ENCODE measurements around the gene EPB41L4B. TPM values are rescaled to one million over a fixed set of nuclear protein-coding genes. Genes with fewer than 3 reads are reported as not detected.

EPB41L4B gene
- total and polyA plus RNA-seq, 2 experiments from 2014 or later, result 11.0 to 32.2 TPM

GRCh38 chr9:109133533-109133932 is 187.3 kb downstream of the EPB41L4B start:
- no peak for TF ChIP-seq ZNF331 (CRISPR knock-in tag; IDR thresholded peaks at IDR 0.05; ENCODE audit: low read depth)
- no peak for TF ChIP-seq POLR2AphosphoS5 (IDR thresholded peaks at IDR 0.05; ENCODE audit: low read depth)
- TF ChIP-seq, protein P1, sequence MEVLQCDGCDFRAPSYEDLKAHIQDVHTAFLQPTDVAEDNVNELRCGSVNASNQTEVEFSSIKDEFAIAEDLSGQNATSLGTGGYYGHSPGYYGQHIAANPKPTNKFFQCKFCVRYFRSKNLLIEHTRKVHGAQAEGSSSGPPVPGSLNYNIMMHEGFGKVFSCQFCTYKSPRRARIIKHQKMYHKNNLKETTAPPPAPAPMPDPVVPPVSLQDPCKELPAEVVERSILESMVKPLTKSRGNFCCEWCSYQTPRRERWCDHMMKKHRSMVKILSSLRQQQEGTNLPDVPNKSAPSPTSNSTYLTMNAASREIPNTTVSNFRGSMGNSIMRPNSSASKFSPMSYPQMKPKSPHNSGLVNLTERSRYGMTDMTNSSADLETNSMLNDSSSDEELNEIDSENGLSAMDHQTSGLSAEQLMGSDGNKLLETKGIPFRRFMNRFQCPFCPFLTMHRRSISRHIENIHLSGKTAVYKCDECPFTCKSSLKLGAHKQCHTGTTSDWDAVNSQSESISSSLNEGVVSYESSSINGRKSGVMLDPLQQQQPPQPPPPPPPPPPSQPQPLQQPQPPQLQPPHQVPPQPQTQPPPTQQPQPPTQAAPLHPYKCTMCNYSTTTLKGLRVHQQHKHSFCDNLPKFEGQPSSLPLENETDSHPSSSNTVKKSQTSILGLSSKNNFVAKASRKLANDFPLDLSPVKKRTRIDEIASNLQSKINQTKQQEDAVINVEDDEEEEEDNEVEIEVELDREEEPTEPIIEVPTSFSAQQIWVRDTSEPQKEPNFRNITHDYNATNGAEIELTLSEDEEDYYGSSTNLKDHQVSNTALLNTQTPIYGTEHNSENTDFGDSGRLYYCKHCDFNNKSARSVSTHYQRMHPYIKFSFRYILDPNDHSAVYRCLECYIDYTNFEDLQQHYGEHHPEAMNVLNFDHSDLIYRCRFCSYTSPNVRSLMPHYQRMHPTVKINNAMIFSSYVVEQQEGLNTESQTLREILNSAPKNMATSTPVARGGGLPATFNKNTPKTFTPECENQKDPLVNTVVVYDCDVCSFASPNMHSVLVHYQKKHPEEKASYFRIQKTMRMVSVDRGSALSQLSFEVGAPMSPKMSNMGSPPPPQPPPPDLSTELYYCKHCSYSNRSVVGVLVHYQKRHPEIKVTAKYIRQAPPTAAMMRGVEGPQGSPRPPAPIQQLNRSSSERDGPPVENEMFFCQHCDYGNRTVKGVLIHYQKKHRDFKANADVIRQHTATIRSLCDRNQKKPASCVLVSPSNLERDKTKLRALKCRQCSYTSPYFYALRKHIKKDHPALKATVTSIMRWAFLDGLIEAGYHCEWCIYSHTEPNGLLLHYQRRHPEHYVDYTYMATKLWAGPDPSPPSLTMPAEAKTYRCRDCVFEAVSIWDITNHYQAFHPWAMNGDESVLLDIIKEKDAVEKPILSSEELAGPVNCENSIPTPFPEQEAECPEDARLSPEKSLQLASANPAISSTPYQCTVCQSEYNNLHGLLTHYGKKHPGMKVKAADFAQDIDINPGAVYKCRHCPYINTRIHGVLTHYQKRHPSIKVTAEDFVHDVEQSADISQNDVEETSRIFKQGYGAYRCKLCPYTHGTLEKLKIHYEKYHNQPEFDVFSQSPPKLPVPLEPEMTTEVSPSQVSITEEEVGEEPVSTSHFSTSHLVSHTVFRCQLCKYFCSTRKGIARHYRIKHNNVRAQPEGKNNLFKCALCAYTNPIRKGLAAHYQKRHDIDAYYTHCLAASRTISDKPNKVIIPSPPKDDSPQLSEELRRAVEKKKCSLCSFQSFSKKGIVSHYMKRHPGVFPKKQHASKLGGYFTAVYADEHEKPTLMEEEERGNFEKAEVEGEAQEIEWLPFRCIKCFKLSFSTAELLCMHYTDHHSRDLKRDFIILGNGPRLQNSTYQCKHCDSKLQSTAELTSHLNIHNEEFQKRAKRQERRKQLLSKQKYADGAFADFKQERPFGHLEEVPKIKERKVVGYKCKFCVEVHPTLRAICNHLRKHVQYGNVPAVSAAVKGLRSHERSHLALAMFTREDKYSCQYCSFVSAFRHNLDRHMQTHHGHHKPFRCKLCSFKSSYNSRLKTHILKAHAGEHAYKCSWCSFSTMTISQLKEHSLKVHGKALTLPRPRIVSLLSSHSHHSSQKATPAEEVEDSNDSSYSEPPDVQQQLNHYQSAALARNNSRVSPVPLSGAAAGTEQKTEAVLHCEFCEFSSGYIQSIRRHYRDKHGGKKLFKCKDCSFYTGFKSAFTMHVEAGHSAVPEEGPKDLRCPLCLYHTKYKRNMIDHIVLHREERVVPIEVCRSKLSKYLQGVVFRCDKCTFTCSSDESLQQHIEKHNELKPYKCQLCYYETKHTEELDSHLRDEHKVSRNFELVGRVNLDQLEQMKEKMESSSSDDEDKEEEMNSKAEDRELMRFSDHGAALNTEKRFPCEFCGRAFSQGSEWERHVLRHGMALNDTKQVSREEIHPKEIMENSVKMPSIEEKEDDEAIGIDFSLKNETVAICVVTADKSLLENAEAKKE (CRISPR knock-in tag; IDR thresholded peaks at IDR 0.05), result no peak
- no peak for TF ChIP-seq JUNB (IDR thresholded peaks at IDR 0.05; ENCODE audit: unreplicated experiment)
- TF ChIP-seq CREB1 (CRISPR knock-in tag; IDR thresholded peaks at IDR 0.05; ENCODE audit: low read depth), result no peak
- TF ChIP-seq EZH2 (IDR thresholded peaks at IDR 0.05; ENCODE audit: low read depth, unreplicated experiment), result no peak
- TF ChIP-seq STAT1 (IDR thresholded peaks at IDR 0.05; ENCODE audit: unreplicated experiment), result no peak
- TF ChIP-seq, protein P2, sequence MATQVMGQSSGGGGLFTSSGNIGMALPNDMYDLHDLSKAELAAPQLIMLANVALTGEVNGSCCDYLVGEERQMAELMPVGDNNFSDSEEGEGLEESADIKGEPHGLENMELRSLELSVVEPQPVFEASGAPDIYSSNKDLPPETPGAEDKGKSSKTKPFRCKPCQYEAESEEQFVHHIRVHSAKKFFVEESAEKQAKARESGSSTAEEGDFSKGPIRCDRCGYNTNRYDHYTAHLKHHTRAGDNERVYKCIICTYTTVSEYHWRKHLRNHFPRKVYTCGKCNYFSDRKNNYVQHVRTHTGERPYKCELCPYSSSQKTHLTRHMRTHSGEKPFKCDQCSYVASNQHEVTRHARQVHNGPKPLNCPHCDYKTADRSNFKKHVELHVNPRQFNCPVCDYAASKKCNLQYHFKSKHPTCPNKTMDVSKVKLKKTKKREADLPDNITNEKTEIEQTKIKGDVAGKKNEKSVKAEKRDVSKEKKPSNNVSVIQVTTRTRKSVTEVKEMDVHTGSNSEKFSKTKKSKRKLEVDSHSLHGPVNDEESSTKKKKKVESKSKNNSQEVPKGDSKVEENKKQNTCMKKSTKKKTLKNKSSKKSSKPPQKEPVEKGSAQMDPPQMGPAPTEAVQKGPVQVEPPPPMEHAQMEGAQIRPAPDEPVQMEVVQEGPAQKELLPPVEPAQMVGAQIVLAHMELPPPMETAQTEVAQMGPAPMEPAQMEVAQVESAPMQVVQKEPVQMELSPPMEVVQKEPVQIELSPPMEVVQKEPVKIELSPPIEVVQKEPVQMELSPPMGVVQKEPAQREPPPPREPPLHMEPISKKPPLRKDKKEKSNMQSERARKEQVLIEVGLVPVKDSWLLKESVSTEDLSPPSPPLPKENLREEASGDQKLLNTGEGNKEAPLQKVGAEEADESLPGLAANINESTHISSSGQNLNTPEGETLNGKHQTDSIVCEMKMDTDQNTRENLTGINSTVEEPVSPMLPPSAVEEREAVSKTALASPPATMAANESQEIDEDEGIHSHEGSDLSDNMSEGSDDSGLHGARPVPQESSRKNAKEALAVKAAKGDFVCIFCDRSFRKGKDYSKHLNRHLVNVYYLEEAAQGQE (IDR thresholded peaks at IDR 0.05; ENCODE audit: unreplicated experiment), result no peak
- TF ChIP-seq, protein P3, sequence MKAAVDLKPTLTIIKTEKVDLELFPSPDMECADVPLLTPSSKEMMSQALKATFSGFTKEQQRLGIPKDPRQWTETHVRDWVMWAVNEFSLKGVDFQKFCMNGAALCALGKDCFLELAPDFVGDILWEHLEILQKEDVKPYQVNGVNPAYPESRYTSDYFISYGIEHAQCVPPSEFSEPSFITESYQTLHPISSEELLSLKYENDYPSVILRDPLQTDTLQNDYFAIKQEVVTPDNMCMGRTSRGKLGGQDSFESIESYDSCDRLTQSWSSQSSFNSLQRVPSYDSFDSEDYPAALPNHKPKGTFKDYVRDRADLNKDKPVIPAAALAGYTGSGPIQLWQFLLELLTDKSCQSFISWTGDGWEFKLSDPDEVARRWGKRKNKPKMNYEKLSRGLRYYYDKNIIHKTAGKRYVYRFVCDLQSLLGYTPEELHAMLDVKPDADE (IDR thresholded peaks at IDR 0.05), result no peak
- TF ChIP-seq CTCF (conservative IDR thresholded peaks at IDR 0.05; ENCODE audit: low read depth in 2 of 2), result no peak
- no peak for TF ChIP-seq EZH2phosphoT487 (IDR thresholded peaks at IDR 0.05; ENCODE audit: unreplicated experiment)
- no peak for TF ChIP-seq ZNF114 (CRISPR knock-in tag; IDR thresholded peaks at IDR 0.05)
- TF ChIP-seq NANOG (IDR thresholded peaks at IDR 0.05; ENCODE audit: borderline replicate concordance), result no peak
- Mint-ChIP-seq H3K27me3 (ENCODE audit: insufficient read depth, low read depth, poor library complexity) (peaks cover 3% of the 10 kb centered on the region), H3K36me3 (ENCODE audit: low read depth) (no peaks in the 10 kb centered on the region), H3K4me3 (no peak overlapping the region), H3K9me3 (no peaks in the 10 kb centered on the region), H3K27ac (no peak overlapping the region), H3K4me1 (no peaks in the 10 kb centered on the region)
- Histone ChIP-seq H3K9me2 (ENCODE audit: insufficient read depth) (no peaks in the 10 kb centered on the region), H2AFZ (no peak overlapping the region), H3K4me1 (ENCODE audit: insufficient read depth) (no peaks in the 10 kb centered on the region), H3K27ac (ENCODE audit: low read depth) (no peak overlapping the region), H3K27me3 (ENCODE audit: insufficient read depth) (no peaks in the 10 kb centered on the region), H3K79me2 (replicated peaks; ENCODE audit: insufficient read depth) (no peaks in the 10 kb centered on the region), H3K4me2 (no peak overlapping the region), H3F3A (replicated peaks; ENCODE audit: low read depth) (no peaks in the 10 kb centered on the region), H4K20me1 (replicated peaks; ENCODE audit: insufficient read depth) (no peaks in the 10 kb centered on the region), H3K36me3 (ENCODE audit: insufficient read depth) (no peaks in the 10 kb centered on the region), H3K4me3 (no peak overlapping the region)
- ATAC-seq, result no peak
- DNase-seq (ENCODE audit: low spot score), result no peak
